K562 (cell line): ENCODE data around the gene PFKP. TPM values are rescaled to one million over a fixed set of nuclear protein-coding genes. Genes with fewer than 3 reads are reported as not detected.

Experiments used
- PCBP1 ChIP-seq: fragments of 200-400 bp; formaldehyde crosslinking; IDR thresholded peaks from 2 replicates; pipeline ENCODE4 v1.6.1; 2018; ENCODE audit warnings: mild to moderate bottlenecking, low read depth, low read length; ENCODE audit not compliant: poor library complexity, severe bottlenecking
- ZBTB8A ChIP-seq: fragments of 450-650 bp; IDR thresholded peaks from 2 replicates; pipeline ENCODE4 v1.6.1; 2018; ENCODE audit warnings: mild to moderate bottlenecking, moderate library complexity; ENCODE audit not compliant: partially characterized antibody
- polyA plus RNA-seq, 8 experiments: library from polyadenylated mRNA; depleted of rRNA in 4 of 8; stranded (reverse) in 5 of 8; unstranded in 3 of 8; fragments of >200 nt; fragmentation: Nextera tagmentation in 2 of 8; fragmentation: Illumina TruSeq in 1 of 8; extraction: Ambion mirVana in 2 of 8; extraction: Trizol in 1 of 8; gene quantifications; 2 replicates each; pipeline versions ENCODE4 v1.2.1 to v1.2.3, GENCODE V29; 2011 to 2014; ENCODE audit warnings: inconsistent platforms in 1 of 8, missing spikeins in 1 of 8
- total RNA-seq, 7 experiments: library from RNA; depleted of rRNA in 6 of 7; stranded (reverse); fragments of >200 nt in 6 of 7; fragmentation: Illumina TruSeq in 2 of 7; extraction: Trizol in 2 of 7; gene quantifications; 2 replicates each; pipeline versions ENCODE4 v1.2.1 to v1.2.3, GENCODE V29; 2011 to 2021; ENCODE audit warnings: low replicate concordance in 1 of 7
- TF ChIP-seq, protein P1 (sequence below), 2 experiments: fragments of 450-650 bp; formaldehyde crosslinking in 1 of 2; IDR thresholded peaks; 2 replicates each; pipeline versions ENCODE4 v1.4.0 to v1.6.1; 2014 to 2020; ENCODE audit warnings: mild to moderate bottlenecking in 2 of 2, borderline replicate concordance in 1 of 2, low read depth in 1 of 2
- TF ChIP-seq, protein P2 (sequence below), 2 experiments: fragments of 250-450 bp in 1 of 2; fragments of 450-650 bp in 1 of 2; sonication (Bioruptor Pico) in 1 of 2; IDR thresholded peaks; 2 replicates each; pipeline versions ENCODE4 v1.6.1 to v1.8.0; 2016 to 2021; ENCODE audit warnings: mild to moderate bottlenecking in 2 of 2, moderate library complexity in 2 of 2, missing compliant biosample characterization in 1 of 2, missing genetic modification characterization in 1 of 2
- TF ChIP-seq, protein P3 (sequence below): IDR thresholded peaks from 2 replicates; pipeline ENCODE4 v1.6.1; 2011; ENCODE audit warnings: borderline replicate concordance, low read depth, mild to moderate bottlenecking, moderate library complexity, low read length; ENCODE audit not compliant: insufficient read depth, poor library complexity, severe bottlenecking
- TF ChIP-seq, protein P4 (sequence below): fragments of 250-450 bp; sonication (Bioruptor Pico); IDR thresholded peaks from 2 replicates; pipeline ENCODE4 v1.4.0; 2020
- TF ChIP-seq, protein P5 (sequence below): fragments of 450-650 bp; IDR thresholded peaks from 2 replicates; pipeline ENCODE4 v1.6.1; 2017; ENCODE audit warnings: antibody characterized with exemption
- TF ChIP-seq, protein P6 (sequence below): fragments of 450-650 bp; formaldehyde crosslinking; IDR thresholded peaks from 2 replicates; pipeline ENCODE4 v1.4.0; 2022; ENCODE audit warnings: missing genetic modification characterization

The PFKP gene
- total and polyA plus RNA-seq, 9 of the 15 experiments (the other 6 are each of a cell fraction or from before 2014, with no cell fraction given), result 23.5 to 116 (median 62.1) TPM

DNA sequence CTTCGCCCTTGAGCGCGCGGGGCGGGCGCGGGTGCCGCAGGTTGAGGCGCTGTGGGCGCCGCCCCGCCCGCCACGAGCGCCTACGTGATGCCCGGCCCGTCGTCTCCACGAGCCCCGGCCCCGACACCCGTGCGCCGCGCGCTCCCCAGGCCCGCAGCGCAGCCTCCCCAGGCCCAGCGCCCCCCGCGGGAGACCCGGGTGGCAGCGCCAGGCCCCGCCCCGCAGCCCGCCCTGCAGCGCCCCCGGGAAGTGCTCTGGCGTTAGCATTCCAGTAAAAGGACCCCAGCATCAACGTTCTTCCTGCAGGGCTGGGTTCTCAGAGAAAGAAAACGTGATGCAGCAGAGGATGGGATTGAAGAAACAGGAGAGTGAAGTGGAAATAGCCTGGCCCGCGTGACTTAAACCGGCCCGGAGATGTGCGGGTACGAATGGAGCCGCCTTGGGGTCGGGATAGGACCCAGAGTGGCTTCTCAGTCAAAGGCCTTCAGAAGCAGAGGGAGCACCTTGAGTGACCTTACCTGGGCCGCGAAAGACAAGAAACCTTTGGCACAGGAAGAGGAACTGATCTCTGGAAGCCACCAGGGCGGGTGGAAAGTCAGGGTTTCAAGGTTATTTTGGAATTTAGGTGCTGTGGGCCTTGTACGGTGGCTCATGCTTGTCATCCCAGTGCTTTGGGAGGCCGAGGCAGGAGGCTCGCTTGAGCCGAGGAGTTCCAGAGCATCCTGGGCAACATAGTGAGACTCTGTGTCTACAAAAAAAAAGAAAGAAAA, 1.8 kb downstream of the PFKP start (continued):
- TF ChIP-seq, protein P1, sequence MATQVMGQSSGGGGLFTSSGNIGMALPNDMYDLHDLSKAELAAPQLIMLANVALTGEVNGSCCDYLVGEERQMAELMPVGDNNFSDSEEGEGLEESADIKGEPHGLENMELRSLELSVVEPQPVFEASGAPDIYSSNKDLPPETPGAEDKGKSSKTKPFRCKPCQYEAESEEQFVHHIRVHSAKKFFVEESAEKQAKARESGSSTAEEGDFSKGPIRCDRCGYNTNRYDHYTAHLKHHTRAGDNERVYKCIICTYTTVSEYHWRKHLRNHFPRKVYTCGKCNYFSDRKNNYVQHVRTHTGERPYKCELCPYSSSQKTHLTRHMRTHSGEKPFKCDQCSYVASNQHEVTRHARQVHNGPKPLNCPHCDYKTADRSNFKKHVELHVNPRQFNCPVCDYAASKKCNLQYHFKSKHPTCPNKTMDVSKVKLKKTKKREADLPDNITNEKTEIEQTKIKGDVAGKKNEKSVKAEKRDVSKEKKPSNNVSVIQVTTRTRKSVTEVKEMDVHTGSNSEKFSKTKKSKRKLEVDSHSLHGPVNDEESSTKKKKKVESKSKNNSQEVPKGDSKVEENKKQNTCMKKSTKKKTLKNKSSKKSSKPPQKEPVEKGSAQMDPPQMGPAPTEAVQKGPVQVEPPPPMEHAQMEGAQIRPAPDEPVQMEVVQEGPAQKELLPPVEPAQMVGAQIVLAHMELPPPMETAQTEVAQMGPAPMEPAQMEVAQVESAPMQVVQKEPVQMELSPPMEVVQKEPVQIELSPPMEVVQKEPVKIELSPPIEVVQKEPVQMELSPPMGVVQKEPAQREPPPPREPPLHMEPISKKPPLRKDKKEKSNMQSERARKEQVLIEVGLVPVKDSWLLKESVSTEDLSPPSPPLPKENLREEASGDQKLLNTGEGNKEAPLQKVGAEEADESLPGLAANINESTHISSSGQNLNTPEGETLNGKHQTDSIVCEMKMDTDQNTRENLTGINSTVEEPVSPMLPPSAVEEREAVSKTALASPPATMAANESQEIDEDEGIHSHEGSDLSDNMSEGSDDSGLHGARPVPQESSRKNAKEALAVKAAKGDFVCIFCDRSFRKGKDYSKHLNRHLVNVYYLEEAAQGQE (IDR thresholded peaks at IDR 0.05; ENCODE audit: borderline replicate concordance), result no peak
- TF ChIP-seq, protein P1 (CRISPR knock-in tag; IDR thresholded peaks at IDR 0.05; ENCODE audit: low read depth), result no peak
- TF ChIP-seq, protein P2, sequence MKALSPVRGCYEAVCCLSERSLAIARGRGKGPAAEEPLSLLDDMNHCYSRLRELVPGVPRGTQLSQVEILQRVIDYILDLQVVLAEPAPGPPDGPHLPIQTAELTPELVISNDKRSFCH (CRISPR knock-in tag; IDR thresholded peaks at IDR 0.05), result no peak
- TF ChIP-seq, protein P2 (tag; IDR thresholded peaks at IDR 0.05), result no peak
- TF ChIP-seq, protein P3, sequence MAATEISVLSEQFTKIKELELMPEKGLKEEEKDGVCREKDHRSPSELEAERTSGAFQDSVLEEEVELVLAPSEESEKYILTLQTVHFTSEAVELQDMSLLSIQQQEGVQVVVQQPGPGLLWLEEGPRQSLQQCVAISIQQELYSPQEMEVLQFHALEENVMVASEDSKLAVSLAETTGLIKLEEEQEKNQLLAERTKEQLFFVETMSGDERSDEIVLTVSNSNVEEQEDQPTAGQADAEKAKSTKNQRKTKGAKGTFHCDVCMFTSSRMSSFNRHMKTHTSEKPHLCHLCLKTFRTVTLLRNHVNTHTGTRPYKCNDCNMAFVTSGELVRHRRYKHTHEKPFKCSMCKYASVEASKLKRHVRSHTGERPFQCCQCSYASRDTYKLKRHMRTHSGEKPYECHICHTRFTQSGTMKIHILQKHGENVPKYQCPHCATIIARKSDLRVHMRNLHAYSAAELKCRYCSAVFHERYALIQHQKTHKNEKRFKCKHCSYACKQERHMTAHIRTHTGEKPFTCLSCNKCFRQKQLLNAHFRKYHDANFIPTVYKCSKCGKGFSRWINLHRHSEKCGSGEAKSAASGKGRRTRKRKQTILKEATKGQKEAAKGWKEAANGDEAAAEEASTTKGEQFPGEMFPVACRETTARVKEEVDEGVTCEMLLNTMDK, result peak; percentile 66
- TF ChIP-seq, protein P4, sequence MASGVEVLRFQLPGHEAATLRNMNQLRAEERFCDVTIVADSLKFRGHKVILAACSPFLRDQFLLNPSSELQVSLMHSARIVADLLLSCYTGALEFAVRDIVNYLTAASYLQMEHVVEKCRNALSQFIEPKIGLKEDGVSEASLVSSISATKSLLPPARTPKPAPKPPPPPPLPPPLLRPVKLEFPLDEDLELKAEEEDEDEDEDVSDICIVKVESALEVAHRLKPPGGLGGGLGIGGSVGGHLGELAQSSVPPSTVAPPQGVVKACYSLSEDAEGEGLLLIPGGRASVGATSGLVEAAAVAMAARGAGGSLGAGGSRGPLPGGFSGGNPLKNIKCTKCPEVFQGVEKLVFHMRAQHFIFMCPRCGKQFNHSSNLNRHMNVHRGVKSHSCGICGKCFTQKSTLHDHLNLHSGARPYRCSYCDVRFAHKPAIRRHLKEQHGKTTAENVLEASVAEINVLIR (CRISPR knock-in tag), result no peak
- no peak for TF ChIP-seq ZBTB8A
- TF ChIP-seq PCBP1, result no peak
- TF ChIP-seq, protein P5, sequence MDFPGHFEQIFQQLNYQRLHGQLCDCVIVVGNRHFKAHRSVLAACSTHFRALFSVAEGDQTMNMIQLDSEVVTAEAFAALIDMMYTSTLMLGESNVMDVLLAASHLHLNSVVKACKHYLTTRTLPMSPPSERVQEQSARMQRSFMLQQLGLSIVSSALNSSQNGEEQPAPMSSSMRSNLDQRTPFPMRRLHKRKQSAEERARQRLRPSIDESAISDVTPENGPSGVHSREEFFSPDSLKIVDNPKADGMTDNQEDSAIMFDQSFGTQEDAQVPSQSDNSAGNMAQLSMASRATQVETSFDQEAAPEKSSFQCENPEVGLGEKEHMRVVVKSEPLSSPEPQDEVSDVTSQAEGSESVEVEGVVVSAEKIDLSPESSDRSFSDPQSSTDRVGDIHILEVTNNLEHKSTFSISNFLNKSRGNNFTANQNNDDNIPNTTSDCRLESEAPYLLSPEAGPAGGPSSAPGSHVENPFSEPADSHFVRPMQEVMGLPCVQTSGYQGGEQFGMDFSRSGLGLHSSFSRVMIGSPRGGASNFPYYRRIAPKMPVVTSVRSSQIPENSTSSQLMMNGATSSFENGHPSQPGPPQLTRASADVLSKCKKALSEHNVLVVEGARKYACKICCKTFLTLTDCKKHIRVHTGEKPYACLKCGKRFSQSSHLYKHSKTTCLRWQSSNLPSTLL, result no peak
- TF ChIP-seq, protein P6, sequence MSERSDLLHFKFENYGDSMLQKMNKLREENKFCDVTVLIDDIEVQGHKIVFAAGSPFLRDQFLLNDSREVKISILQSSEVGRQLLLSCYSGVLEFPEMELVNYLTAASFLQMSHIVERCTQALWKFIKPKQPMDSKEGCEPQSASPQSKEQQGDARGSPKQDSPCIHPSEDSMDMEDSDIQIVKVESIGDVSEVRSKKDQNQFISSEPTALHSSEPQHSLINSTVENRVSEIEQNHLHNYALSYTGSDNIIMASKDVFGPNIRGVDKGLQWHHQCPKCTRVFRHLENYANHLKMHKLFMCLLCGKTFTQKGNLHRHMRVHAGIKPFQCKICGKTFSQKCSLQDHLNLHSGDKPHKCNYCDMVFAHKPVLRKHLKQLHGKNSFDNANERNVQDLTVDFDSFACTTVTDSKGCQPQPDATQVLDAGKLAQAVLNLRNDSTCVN, result no peak
